Middle frontal gyrus (tissue), 1 donor: Measurements from ENCODE around the gene CERS2.
"Not testable (repeated sequence)": the region's sequence is repeated elsewhere in the genome, so short reads cannot be mapped to it uniquely, and the experiment has no call there.

Experiments
- DNase-seq: peaks from one replicate; pipeline ENCODE4 v3.0.0-alpha.2; 2015; ENCODE audit warnings: low spot score; ENCODE audit errors: extremely low spot score

CERS2 gene

GRCh38 chr1:150970808-150971582 is 3.6 kb downstream of the CERS2 start:
- DNase-seq = no peak

- DNase-seq = no peak
Observed at GRCh38 chr1:150969626-150970025, 5.0 kb downstream of the CERS2 start.

- DNase-seq = no peak
Observed at GRCh38 chr1:150968491-150968890, 6.1 kb downstream of the CERS2 start.

DNA sequence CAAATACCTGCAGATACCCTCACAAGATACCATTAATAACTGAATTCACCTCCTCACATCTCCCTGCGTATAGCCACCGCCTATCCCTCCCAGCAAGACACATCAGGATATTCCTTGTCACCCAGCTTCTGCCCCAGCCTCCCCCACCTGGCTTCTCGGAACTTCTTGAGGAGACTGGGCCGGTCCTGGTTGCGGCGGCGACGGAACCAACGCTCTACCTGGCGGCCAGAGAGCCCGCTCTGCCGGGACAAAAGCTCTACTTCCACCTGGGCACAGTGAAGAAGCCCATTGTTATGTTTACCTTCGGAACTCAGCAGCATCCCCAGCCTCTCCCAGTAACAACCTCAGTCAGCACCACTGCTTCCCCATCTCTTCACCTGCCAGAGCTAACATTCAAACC is 6.7 kb downstream of the CERS2 start:
- DNase-seq = no peak

DNA sequence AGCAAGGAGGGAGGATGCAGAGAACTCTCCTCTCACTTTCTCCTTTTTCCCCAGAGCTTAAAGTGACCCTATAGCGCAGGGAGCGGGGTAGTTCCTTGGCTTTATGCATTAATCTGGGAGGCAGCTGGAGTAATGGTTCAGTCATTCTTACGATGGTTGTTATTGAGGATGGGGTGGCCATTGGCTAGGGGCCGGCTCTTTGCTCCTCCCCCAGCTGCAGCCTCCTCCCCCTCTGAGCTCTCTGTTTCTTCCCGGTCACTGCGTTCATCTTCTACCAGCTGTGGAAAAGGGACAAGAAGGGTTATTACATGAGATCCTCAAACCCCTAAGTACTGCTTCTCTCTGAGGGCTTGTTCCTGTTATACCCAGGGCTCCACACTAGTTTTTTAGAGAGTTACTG is 8.6 kb downstream of the CERS2 start:
- no peak for DNase-seq

DNA sequence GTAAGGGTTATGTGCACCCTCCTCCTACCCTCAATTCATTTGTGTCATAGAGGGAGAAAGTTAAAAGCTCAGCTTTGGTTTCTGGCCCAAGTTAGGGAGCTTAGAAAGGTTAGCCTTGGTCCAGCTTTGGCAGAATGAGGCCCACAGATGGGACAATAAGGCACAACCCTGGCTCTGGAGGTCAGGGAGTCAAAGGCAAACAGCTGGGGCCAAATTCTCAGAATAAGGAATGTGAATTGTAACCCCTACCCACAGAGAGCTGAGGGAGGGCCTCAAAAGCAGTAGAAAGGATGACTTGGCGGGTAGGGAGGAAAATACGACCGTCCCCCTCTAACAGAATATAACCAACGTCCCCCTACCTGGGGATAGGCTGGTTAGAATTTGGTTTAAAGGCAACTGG is 9.0 kb downstream of the CERS2 start:
- no peak for DNase-seq

GRCh38 chr1:150964164-150964489 is 10.5 kb downstream of the CERS2 start:
- DNase-seq = no peak

DNA sequence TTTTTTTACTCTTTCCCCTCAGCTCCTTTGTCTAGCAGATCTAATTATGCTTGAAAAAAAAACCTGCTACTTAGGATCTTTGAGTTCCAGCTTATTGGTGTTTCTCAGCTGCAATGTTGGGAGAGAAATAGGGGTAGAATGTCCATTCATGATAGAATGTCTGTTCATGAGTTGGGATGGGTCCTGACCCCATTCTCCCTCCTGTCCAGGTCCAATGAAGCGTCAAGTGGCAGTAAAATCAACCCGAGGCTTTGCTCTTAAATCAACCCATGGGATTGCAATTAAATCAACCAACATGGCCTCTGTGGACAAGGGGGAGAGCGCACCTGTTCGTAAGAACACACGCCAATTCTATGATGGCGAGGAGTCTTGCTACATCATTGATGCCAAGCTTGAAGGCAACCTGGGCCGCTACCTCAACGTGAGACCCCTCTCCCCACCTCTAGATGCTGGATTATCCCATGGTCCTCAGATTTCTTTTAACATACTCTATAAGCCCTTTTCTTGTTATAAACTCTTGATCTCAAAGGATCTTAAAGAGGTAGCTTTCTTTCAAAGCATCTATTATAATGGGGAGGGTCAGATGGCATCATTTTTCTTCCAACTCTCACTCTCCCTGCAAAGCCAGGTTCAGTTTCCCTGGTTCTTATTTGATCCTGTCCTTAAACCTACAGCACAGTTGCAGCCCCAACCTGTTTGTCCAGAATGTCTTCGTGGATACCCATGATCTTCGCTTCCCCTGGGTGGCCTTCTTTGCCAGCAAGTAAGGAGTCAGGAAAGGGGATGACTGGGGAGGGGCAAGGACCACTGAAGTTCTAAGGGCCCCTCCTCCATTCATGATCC is 11.1 kb downstream of the CERS2 start:
- DNase-seq = no peak

DNA sequence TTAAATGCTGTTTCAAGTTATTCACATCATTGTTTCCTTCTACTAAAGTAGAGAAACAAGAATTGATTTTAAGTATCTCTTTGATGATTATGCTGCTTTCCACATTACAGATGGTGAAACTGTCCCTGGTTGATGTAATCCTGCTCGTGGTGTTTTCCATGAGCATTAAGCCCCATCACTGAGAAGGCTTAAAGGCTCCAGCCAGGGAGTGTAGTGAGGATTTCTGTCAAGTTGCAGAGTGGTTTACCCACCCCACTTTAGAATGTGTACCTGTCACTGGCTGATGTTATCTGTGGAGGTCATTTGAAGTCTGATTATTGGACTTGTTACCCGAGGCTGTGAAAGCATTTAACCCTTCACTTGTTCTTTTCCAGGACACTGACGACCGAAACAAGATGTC is 12.9 kb downstream of the CERS2 start:
- DNase-seq = no peak

DNA sequence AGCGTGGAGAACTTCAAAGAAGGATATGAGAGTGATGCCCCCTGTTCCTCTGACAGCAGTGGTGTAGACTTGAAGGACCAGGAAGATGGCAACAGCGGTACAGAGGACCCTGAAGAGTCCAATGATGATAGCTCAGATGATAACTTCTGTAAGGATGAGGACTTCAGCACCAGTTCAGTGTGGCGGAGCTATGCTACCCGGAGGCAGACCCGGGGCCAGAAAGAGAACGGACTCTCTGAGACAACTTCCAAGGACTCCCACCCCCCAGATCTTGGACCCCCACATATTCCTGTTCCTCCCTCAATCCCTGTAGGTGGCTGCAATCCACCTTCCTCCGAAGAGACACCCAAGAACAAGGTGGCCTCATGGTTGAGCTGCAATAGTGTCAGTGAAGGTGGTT is 14.0 kb downstream of the CERS2 start:
- no peak for DNase-seq

- no peak for DNase-seq
Observed at GRCh38 chr1:150957666-150958065, 17.0 kb downstream of the CERS2 start.

DNA sequence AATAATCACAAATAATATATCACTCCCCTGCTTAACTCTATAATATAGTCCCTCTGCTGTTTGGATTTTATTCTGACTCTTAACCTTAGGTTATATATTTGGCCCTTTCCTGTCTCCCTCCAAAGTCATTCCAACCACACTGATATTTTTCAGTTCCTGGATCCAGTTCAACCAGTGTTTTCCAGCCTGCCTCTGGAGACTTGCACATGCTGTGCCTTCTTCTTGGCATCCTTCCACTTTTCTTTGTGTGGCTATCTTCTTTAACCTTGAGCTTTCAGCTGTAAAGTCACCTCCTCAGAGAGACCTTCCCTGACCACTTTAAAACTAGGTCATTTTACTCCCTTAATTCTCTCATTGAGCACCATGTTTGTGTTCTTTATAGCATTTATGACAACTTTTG is 19.4 kb downstream of the CERS2 start:
- DNase-seq = no peak

- no peak for DNase-seq
Observed at GRCh38 chr1:150954708-150955107, 19.9 kb downstream of the CERS2 start.

- no peak for DNase-seq
Observed at GRCh38 chr1:150944856-150945255, 29.8 kb downstream of the CERS2 start.

- DNase-seq = no peak
Observed at GRCh38 chr1:150931773-150932172, 42.9 kb downstream of the CERS2 start.

GRCh38 chr1:150928775-150929174 is 45.9 kb downstream of the CERS2 start:
- not testable (repeated sequence) for DNase-seq

- no peak for DNase-seq
Observed at GRCh38 chr1:150928286-150928685, 46.3 kb downstream of the CERS2 start.

DNA sequence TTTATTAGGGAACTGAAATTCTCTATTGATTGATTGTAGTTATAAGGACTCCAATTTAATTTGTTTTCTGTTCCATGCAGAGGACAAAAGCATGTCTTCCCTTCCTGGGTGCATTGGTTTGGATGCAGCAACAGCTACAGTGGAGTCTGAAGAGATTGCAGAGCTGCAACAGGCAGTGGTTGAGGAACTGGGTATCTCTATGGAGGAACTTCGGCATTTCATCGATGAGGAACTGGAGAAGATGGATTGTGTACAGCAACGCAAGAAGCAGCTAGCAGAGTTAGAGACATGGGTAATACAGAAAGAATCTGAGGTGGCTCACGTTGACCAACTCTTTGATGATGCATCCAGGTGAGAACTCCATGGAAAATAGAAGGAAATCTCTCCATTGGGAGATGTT is 47.0 kb downstream of the CERS2 start:
- no peak for DNase-seq

GRCh38 chr1:150926097-150926741 is 48.4 kb downstream of the CERS2 start, which contains the start of gene SETDB1:
TSS of gene SETDB1 (plus strand) at chr1:150926363. CDS start at chr1:150927715, 1,352 bp downstream.
- peak; percentile 93 for DNase-seq

DNA sequence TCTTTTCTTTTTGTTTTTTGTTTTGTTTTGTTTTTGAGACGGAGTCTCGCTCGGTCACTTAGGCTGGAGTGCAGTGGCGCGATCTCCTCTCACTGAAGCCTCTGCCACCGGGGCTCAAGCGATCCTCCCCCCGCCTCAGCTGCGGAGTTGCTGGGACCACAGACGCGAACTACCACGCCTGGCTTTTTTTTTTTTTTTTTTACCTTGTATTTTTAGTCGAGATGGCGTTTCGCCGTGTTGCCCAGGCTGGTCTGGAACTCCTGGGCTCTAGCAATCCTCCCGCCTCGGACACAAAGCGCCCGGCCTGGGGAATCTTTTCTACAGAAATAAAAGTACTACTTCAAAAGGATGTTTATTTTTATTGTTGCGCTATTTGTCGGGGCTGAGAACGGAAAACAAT is 49.6 kb downstream of the CERS2 start:
- DNase-seq = no peak

GRCh38 chr1:150922519-150922975 is 52.1 kb downstream of the CERS2 start:
- peak; percentile 66 for DNase-seq

GRCh38 chr1:150917387-150917786 is 57.2 kb downstream of the CERS2 start:
- no peak for DNase-seq
